MM.1S (cell line): Measurements from ENCODE around the gene CTNNA2.

Experiments used
- DNase-seq: peaks from one replicate; pipeline ENCODE4 v3.0.0-alpha.2; 2015
- H2AFZ ChIP-seq: fragments of 300-600 bp; sonication (generic); 2 replicates; pipeline ENCODE4 v1.6.0; 2016; ENCODE audit warnings: antibody characterized with exemption, low read length
- H3F3A ChIP-seq: fragments of 300-600 bp; sonication (generic); 2 replicates; pipeline ENCODE4 v1.6.1; 2016; ENCODE audit warnings: mild to moderate bottlenecking, antibody characterized with exemption, low read length, moderate library complexity, mixed read lengths; ENCODE audit not compliant: insufficient read depth
- H3K27ac ChIP-seq: fragments of 300-600 bp; sonication (generic); 2 replicates; pipeline ENCODE4 v1.5.1; 2016; ENCODE audit warnings: mild to moderate bottlenecking, low read length
- H3K27me3 ChIP-seq: fragments of 300-600 bp; sonication (generic); replicated peaks from 2 replicates; pipeline ENCODE4 v1.6.0; 2016; ENCODE audit warnings: low read length; ENCODE audit not compliant: insufficient read depth
- H3K36me3 ChIP-seq: fragments of 300-600 bp; sonication (generic); replicated peaks from 2 replicates; pipeline ENCODE4 v1.6.1; 2016; ENCODE audit warnings: mild to moderate bottlenecking, low read length, mixed read lengths; ENCODE audit not compliant: insufficient read depth
- H3K4me1 ChIP-seq: fragments of 300-600 bp; sonication (generic); 2 replicates; pipeline ENCODE4 v1.6.1; 2016; ENCODE audit warnings: low read length, mixed read lengths
- H3K4me2 ChIP-seq: fragments of 300-600 bp; sonication (generic); 2 replicates; pipeline ENCODE4 v1.6.0; 2016; ENCODE audit warnings: low read depth, low read length
- H3K4me3 ChIP-seq: fragments of 300-600 bp; sonication (generic); 2 replicates; pipeline ENCODE4 v1.5.1; 2016; ENCODE audit warnings: low read length, mixed read lengths
- H3K79me2 ChIP-seq: fragments of 300-600 bp; sonication (generic); 2 replicates; pipeline ENCODE4 v1.6.1; 2016; ENCODE audit warnings: mixed run types, low read length, mixed read lengths
- H3K9ac ChIP-seq: fragments of 300-600 bp; sonication (generic); 2 replicates; pipeline ENCODE4 v1.6.1; 2016; ENCODE audit warnings: low read length, mixed read lengths
- H3K9me2 ChIP-seq: fragments of 300-600 bp; sonication (generic); replicated peaks from 2 replicates; pipeline ENCODE4 v1.6.1; 2016; ENCODE audit warnings: mild to moderate bottlenecking, low read length, mixed read lengths; ENCODE audit not compliant: insufficient read depth
- H3K9me3 ChIP-seq: fragments of 300-600 bp; sonication (generic); replicated peaks from 2 replicates; pipeline ENCODE4 v1.6.1; 2016; ENCODE audit warnings: mild to moderate bottlenecking, low read length, mixed read lengths; ENCODE audit not compliant: insufficient read depth
- H4K20me1 ChIP-seq: fragments of 300-600 bp; sonication (generic); 2 replicates; pipeline ENCODE4 v1.6.1; 2016; ENCODE audit warnings: mild to moderate bottlenecking, low read length, moderate library complexity, mixed read lengths; ENCODE audit not compliant: insufficient read depth
- CTCF ChIP-seq: fragments of 300-600 bp; sonication (generic); IDR thresholded peaks from 2 replicates; pipeline ENCODE4 v1.5.1; 2016; ENCODE audit warnings: antibody characterized with exemption, low read length, mixed read lengths
- EZH2 ChIP-seq: fragments of 300-600 bp; sonication (generic); optimal IDR thresholded peaks from 2 replicates; pipeline ENCODE3; 2017; ENCODE audit warnings: low read depth, mild to moderate bottlenecking, antibody characterized with exemption, low read length, mixed read lengths
- EZH2phosphoT487 ChIP-seq: fragments of 300-600 bp; sonication (generic); IDR thresholded peaks from 2 replicates; pipeline ENCODE4 v1.6.1; 2018; ENCODE audit warnings: antibody characterized with exemption, low read length

CTNNA2 gene

GRCh38 chr2:79887747-79888374 is 375.0 kb downstream of the CTNNA2 start:
- TF ChIP-seq EZH2phosphoT487 (no peak), EZH2 (no peak), CTCF (peak; percentile 70)
- peak; percentile 63 for DNase-seq

GRCh38 chr2:79892123-79892522 is 379.3 kb downstream of the CTNNA2 start:
- H3F3A ChIP-seq: no peaks in the 10 kb centered on the region
- no peaks in the 10 kb centered on the region for H3K27me3 ChIP-seq
- TF ChIP-seq EZH2phosphoT487: no peak
- no peak for TF ChIP-seq CTCF
- TF ChIP-seq EZH2: no peak
- DNase-seq: no peak
- H4K20me1 ChIP-seq: no peaks in the 10 kb centered on the region
- H3K4me1 ChIP-seq: no peaks in the 10 kb centered on the region
- no peak overlapping the region for H2AFZ ChIP-seq
- no peak overlapping the region for H3K9ac ChIP-seq
- H3K79me2 ChIP-seq: no peaks in the 10 kb centered on the region
- H3K9me2 ChIP-seq: no peaks in the 10 kb centered on the region
- H3K27ac ChIP-seq: no peak overlapping the region
- H3K36me3 ChIP-seq: no peaks in the 10 kb centered on the region
- no peak overlapping the region for H3K4me2 ChIP-seq
- H3K9me3 ChIP-seq: no peaks in the 10 kb centered on the region
- H3K4me3 ChIP-seq: no peak overlapping the region

More at GRCh38 chr2:79887747-79888374, 375.0 kb downstream of the CTNNA2 start:
- no peak overlapping the region for H3K4me3 ChIP-seq
- H3K36me3 ChIP-seq: no peaks in the 10 kb centered on the region
- no peak overlapping the region for H3K4me2 ChIP-seq
- no peaks in the 10 kb centered on the region for H3K27me3 ChIP-seq
- H3K9ac ChIP-seq: no peak overlapping the region
- H2AFZ ChIP-seq: no peak overlapping the region
- H3K9me2 ChIP-seq: no peaks in the 10 kb centered on the region
- no peaks in the 10 kb centered on the region for H3F3A ChIP-seq
- H3K9me3 ChIP-seq: no peaks in the 10 kb centered on the region
- H3K4me1 ChIP-seq: no peaks in the 10 kb centered on the region
- H3K27ac ChIP-seq: no peak overlapping the region
- H4K20me1 ChIP-seq: no peaks in the 10 kb centered on the region
- no peaks in the 10 kb centered on the region for H3K79me2 ChIP-seq

GRCh38 chr2:79899196-79899595 is 386.3 kb downstream of the CTNNA2 start:
- H3K4me2 ChIP-seq: no peak overlapping the region
- no peaks in the 10 kb centered on the region for H3K9me3 ChIP-seq
- no peak overlapping the region for H3K27ac ChIP-seq
- no peak for DNase-seq
- H2AFZ ChIP-seq: no peak overlapping the region
- no peak overlapping the region for H3K9ac ChIP-seq
- no peaks in the 10 kb centered on the region for H3K36me3 ChIP-seq
- H3K4me1 ChIP-seq: no peaks in the 10 kb centered on the region
- no peaks in the 10 kb centered on the region for H3F3A ChIP-seq
- H4K20me1 ChIP-seq: no peaks in the 10 kb centered on the region
- H3K4me3 ChIP-seq: no peak overlapping the region
- no peak for TF ChIP-seq EZH2phosphoT487
- H3K27me3 ChIP-seq: no peaks in the 10 kb centered on the region
- H3K9me2 ChIP-seq: no peaks in the 10 kb centered on the region
- no peaks in the 10 kb centered on the region for H3K79me2 ChIP-seq

GRCh38 chr2:79901161-79901560 is 388.3 kb downstream of the CTNNA2 start:
- Histone ChIP-seq H3F3A (no peaks in the 10 kb centered on the region), H3K9ac (no peak overlapping the region), H3K36me3 (no peaks in the 10 kb centered on the region), H2AFZ (no peak overlapping the region), H3K9me2 (no peaks in the 10 kb centered on the region), H3K9me3 (no peaks in the 10 kb centered on the region), H3K4me1 (no peaks in the 10 kb centered on the region), H4K20me1 (no peaks in the 10 kb centered on the region), H3K27me3 (no peaks in the 10 kb centered on the region), H3K4me2 (no peak overlapping the region), H3K27ac (no peak overlapping the region), H3K79me2 (no peaks in the 10 kb centered on the region), H3K4me3 (no peak overlapping the region)
- no peak for TF ChIP-seq CTCF
- no peak for TF ChIP-seq EZH2
- TF ChIP-seq EZH2phosphoT487: no peak
- no peak for DNase-seq
